HPDE6-E6E7 (cell line): ENCODE data around the gene FBXO33.

Experiments
- DNase-seq: peaks from one replicate; pipeline ENCODE4 v3.0.0; 2011; ENCODE audit warnings: missing footprints; ENCODE audit errors: extremely low spot score

FBXO33 gene

GRCh38 chr14:39432179-39432618 lies at the start of gene FBXO33:
TSS of gene FBXO33 (minus strand) at chr14:39432433. CDS start at chr14:39432162, 271 bp downstream.
- peak; percentile 89 for DNase-seq

- no peak for DNase-seq
These were observed 42.2 kb upstream of the FBXO33 start for GRCh38 chr14:39474416-39474911.

- DNase-seq, result no peak
These were observed 39.8 kb upstream of the FBXO33 start for GRCh38 chr14:39472078-39472477.

- DNase-seq, result no peak
These were observed 37.0 kb upstream of the FBXO33 start for GRCh38 chr14:39469094-39469710.

- no peak for DNase-seq
These were observed 35.8 kb upstream of the FBXO33 start for GRCh38 chr14:39467889-39468524.

GRCh38 chr14:39459795-39460478 lies 27.7 kb upstream of the FBXO33 start:
- no peak for DNase-seq

- no peak for DNase-seq
These were observed 24.5 kb upstream of the FBXO33 start for GRCh38 chr14:39456702-39457250.

GRCh38 chr14:39454906-39455539 lies 22.8 kb upstream of the FBXO33 start:
- DNase-seq, result no peak

GRCh38 chr14:39452680-39453079 lies 20.4 kb upstream of the FBXO33 start:
- DNase-seq, result no peak

GRCh38 chr14:39451811-39452210 lies 19.6 kb upstream of the FBXO33 start:
- no peak for DNase-seq

- DNase-seq, result no peak
These were observed 15.0 kb upstream of the FBXO33 start for GRCh38 chr14:39447175-39447661.

GRCh38 chr14:39446131-39446744 lies 14.0 kb upstream of the FBXO33 start:
- DNase-seq, result no peak

GRCh38 chr14:39442293-39442692 lies 10.1 kb upstream of the FBXO33 start:
- no peak for DNase-seq

GRCh38 chr14:39441805-39442204 lies 9.6 kb upstream of the FBXO33 start:
- no peak for DNase-seq

GRCh38 chr14:39440975-39441374 lies 8.7 kb upstream of the FBXO33 start:
- no peak for DNase-seq

- no peak for DNase-seq
These were observed 3.0 kb upstream of the FBXO33 start for GRCh38 chr14:39435241-39435640.

GRCh38 chr14:39434401-39434800 lies 2.2 kb upstream of the FBXO33 start:
- no peak for DNase-seq

- no peak for DNase-seq
These were observed 1.2 kb upstream of the FBXO33 start for GRCh38 chr14:39433452-39433813.

GRCh38 chr14:39432619-39433451 lies 602 bp upstream of the FBXO33 start:
- peak; percentile 81 for DNase-seq

- DNase-seq, result peak; percentile 12
These were observed 636 bp downstream of the FBXO33 start for GRCh38 chr14:39431416-39432178.
